ENCODE results near the gene GSTA3. TPM values are rescaled to one million over a fixed set of nuclear protein-coding genes. Genes with fewer than 3 reads are reported as not detected.
"Not testable (repeated sequence)": the region's sequence is repeated elsewhere in the genome, so short reads cannot be mapped to it uniquely, and the experiment has no call there.

The GSTA3 gene
- total and polyA plus RNA-seq, 7 experiments from 2014 or later = not detected

DNA sequence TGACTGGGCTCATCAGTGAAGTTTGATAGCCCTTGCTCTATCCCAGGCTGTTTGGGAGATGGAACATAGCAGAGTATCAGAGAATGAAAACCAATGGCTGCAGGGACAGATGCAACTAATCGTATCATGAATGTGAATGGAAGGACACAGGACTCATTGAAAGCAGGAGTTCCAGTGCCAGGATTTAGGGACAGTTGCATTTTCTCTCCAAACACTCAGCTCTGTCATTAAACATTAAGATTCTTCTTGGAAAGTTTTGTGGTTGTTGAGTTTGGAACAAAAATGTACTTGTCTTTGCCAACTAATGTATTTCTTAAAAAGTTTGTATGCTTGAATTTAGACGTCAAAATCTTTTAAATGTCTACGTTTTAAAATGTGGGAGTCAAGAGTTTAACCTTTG, 37.9 kb downstream of the GSTA3 start:
- Mint-ChIP-seq H3K4me1 (peaks cover 0 to 2% (median 0%) of the 10 kb centered on the region in 7 donors), H3K9me3 (no peaks in the 10 kb centered on the region), H3K27ac (no peak overlapping the region), H3K4me3 (no peak overlapping the region), H3K27me3 (peaks cover 0 to 25% (median 7%) of the 10 kb centered on the region in 5 donors), H3K36me3 (no peaks in the 10 kb centered on the region)
- no peaks in the 10 kb centered on the region for H3K27me3 ChIP-seq (ENCODE audit: control insufficient read depth in 2 of 2, insufficient read depth in 2 of 2, low read length in 2 of 2)
- intact Hi-C loops (cut with micrococcal nuclease) = no loop called here
- ChIA-PET CTCF (no interaction called here), POLR2A (no interaction called here)
- H3K4me3 ChIP-seq (ENCODE audit: low read length) = no peak overlapping the region
- ATAC-seq (no peak), DNase-seq (no peak)
- H3K9me3 ChIP-seq (ENCODE audit: control insufficient read depth in 2 of 3, low read length in 3 of 3) = no peaks in the 10 kb centered on the region
- H3K36me3 ChIP-seq (ENCODE audit: control insufficient read depth in 2 of 3, insufficient read depth in 3 of 3, low read length in 3 of 3) = no peaks in the 10 kb centered on the region
- no peak overlapping the region for H3K27ac ChIP-seq (ENCODE audit: low read depth, low read length)
- H3K4me1 ChIP-seq (ENCODE audit: control insufficient read depth in 2 of 2, insufficient read depth in 2 of 2, low read length in 2 of 2) = no peaks in the 10 kb centered on the region

DNA sequence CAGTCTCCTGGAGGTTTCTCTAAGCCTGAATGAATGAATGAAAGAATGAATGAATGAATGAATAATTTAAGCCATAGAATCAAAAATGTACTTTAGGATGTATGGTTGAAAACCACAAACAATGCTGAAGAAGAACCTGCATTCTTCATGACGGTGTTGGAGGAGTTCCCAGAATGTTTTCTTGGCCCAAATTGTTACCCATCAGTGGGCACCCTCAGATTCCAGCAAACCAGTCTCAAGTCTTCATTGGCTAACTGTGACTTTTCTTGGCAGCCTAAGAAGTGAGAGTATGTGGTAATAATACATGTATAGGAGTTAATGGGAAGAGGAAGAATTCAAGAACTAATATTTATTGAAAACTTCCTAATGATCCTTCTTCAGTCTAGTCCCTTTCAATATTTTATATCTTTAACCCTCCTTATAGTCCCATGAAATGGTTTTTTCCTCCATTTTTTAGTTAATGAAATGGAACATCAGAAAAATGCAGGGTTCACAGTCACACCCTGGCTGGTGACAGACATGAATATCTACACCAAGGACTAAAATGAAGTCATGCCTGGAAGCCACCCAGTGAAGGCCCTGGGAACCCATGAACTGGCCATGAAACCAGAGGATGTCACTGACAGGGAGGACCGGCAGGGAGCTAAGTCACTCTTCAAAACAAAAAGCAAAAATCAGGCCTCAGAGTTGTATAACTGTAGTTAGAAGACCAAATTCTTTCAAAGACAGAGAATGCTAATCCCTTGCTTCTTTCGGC, 39.0 kb downstream of the GSTA3 start:
- H3K9me3 Mint-ChIP-seq; H3K4me1 Mint-ChIP-seq; H3K27me3 ChIP-seq (ENCODE audit: control insufficient read depth in 2 of 2, insufficient read depth in 2 of 2, low read length in 2 of 2); H3K4me1 ChIP-seq (ENCODE audit: control insufficient read depth in 2 of 2, insufficient read depth in 2 of 2, low read length in 2 of 2); CTCF ChIA-PET; H3K36me3 ChIP-seq (ENCODE audit: control insufficient read depth in 2 of 3, insufficient read depth in 3 of 3, low read length in 3 of 3); H3K27ac Mint-ChIP-seq; H3K9me3 ChIP-seq (ENCODE audit: control insufficient read depth in 2 of 3, low read length in 3 of 3); H3K36me3 Mint-ChIP-seq; ATAC-seq; H3K4me3 Mint-ChIP-seq; DNase-seq; H3K4me3 ChIP-seq (ENCODE audit: low read length); intact Hi-C loops (cut with micrococcal nuclease); H3K27ac ChIP-seq (ENCODE audit: low read depth, low read length); POLR2A ChIA-PET: not testable (repeated sequence)
- H3K27me3 Mint-ChIP-seq = peaks cover 0 to 21% (median 7%) of the 10 kb centered on the region in 5 donors

DNA sequence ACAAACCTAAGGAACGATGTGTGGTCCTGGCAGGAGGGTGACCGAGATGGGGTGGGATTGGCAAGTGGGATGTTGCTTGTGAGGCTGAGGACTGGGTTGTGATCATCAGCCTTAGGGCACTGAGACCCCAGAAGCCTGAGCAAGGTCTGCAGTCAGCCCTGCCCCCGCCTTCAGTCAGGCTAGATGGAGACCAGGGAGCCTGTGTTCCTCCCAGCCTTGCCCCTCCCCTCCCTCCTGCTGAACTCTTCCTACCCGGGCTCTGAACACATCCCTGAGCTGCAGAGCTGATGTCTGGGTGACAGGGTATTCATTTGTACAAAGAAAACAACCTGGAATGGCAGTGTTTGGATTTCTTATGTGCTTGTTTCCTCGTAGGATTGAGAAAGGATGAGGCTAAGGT, 40.6 kb downstream of the GSTA3 start:
- H3K4me3 ChIP-seq (ENCODE audit: low read length); H3K4me3 Mint-ChIP-seq; H3K27me3 ChIP-seq (ENCODE audit: control insufficient read depth in 2 of 2, insufficient read depth in 2 of 2, low read length in 2 of 2); H3K4me1 ChIP-seq (ENCODE audit: control insufficient read depth in 2 of 2, insufficient read depth in 2 of 2, low read length in 2 of 2); H3K9me3 ChIP-seq (ENCODE audit: control insufficient read depth in 2 of 3, low read length in 3 of 3); H3K36me3 Mint-ChIP-seq; H3K27ac ChIP-seq (ENCODE audit: low read depth, low read length); CTCF ChIA-PET; intact Hi-C loops (cut with micrococcal nuclease); H3K9me3 Mint-ChIP-seq; ATAC-seq; POLR2A ChIA-PET; DNase-seq; H3K36me3 ChIP-seq (ENCODE audit: control insufficient read depth in 2 of 3, insufficient read depth in 3 of 3, low read length in 3 of 3); H3K4me1 Mint-ChIP-seq; H3K27ac Mint-ChIP-seq: not testable (repeated sequence)
- H3K27me3 Mint-ChIP-seq = peaks cover 0 to 24% (median 6%) of the 10 kb centered on the region in 5 donors

DNA sequence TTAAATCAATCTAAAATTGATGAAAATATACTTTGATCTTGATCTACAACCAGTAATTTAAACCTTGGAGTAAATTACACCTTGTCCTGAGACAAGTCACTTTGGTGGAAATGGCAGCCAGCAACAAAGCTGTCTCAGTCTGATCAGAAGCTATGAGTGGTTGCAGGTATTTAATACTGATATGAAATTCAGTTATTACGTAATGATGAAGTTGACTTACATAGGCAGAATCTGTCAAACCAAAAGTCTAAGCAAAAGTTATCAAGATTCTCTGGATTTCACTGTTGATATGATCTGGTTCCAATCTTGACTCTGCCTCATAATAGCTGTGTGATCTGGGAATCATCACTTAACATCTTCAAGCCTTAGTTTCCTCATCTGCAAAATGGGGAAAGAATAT, 41.3 kb downstream of the GSTA3 start:
- H3K36me3 ChIP-seq (ENCODE audit: control insufficient read depth in 2 of 3, insufficient read depth in 3 of 3, low read length in 3 of 3) = no peaks in the 10 kb centered on the region
- no peak overlapping the region for H3K27ac ChIP-seq (ENCODE audit: low read depth, low read length)
- no peaks in the 10 kb centered on the region for H3K9me3 ChIP-seq (ENCODE audit: control insufficient read depth in 2 of 3, low read length in 3 of 3)
- ATAC-seq (no peak), DNase-seq (no peak)
- H3K27ac Mint-ChIP-seq = no peak overlapping the region
- H3K36me3 Mint-ChIP-seq = no peaks in the 10 kb centered on the region
- H3K27me3 ChIP-seq (ENCODE audit: control insufficient read depth in 2 of 2, insufficient read depth in 2 of 2, low read length in 2 of 2) = no peaks in the 10 kb centered on the region
- H3K4me3 Mint-ChIP-seq = no peak overlapping the region
- ChIA-PET CTCF (no interaction called here), POLR2A (no interaction called here)
- intact Hi-C loops (cut with micrococcal nuclease) = no loop called here
- peaks cover 0 to 4% (median 0%) of the 10 kb centered on the region in 11 donors for H3K9me3 Mint-ChIP-seq
- H3K4me1 ChIP-seq (ENCODE audit: control insufficient read depth in 2 of 2, insufficient read depth in 2 of 2, low read length in 2 of 2) = no peaks in the 10 kb centered on the region
- no peak overlapping the region for H3K4me3 ChIP-seq (ENCODE audit: low read length)
- peaks cover 0 to 24% (median 6%) of the 10 kb centered on the region in 5 donors for H3K27me3 Mint-ChIP-seq
- H3K4me1 Mint-ChIP-seq = no peaks in the 10 kb centered on the region

DNA sequence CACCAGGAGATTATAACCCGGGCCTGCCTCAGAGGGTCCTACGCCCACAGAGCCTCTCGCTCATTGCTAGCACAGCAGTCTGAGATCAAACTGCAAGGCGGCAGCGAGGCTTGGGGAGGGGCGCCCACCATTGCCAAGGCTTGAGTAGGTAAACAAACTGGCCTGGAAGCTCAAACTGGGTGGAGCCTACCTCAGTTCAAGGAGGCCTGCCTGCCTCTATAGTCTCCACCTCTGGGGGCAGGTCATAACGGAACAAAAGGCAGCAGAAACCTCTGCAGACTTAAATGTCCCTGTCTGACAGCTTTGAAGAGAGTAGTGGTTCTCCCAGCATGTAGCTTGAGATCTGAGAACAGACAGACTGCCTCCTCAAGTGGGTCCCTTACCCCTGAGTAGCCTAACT, 48.3 kb downstream of the GSTA3 start:
- H3K27ac Mint-ChIP-seq, H3K9me3 Mint-ChIP-seq, POLR2A ChIA-PET: not testable (repeated sequence)

DNA sequence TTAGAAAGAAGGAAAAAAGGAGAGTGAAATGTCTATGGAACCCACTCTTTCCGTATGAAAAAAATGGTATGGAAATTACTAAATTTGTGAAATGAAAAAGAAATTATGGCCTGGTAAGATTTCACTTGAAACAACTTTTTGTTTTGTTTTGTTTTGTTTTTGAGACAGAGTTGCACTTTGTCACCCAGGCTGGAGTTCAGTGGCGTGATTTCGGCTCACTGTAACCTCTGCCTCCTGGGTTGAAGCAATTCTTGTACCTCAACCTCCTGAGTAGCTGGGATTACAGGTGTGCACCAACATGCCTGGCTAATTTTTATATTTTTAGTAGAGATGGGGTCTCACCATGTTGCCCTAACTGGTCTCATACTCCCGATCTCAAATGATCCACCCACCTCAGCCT, 51.1 kb downstream of the GSTA3 start:
- Mint-ChIP-seq H3K9me3 (peaks cover 0 to 4% (median 0%) of the 10 kb centered on the region in 11 donors), H3K36me3 (peaks cover 0 to 3% (median 0%) of the 10 kb centered on the region in 5 donors), H3K27ac (no peak overlapping the region), H3K27me3 (peaks cover 26 to 60% (median 40%) of the 10 kb centered on the region in 5 donors), H3K4me3 (no peak overlapping the region), H3K4me1 (peaks cover 0 to 3% (median 0%) of the 10 kb centered on the region in 7 donors)
- Histone ChIP-seq H3K4me3 (ENCODE audit: low read length) (no peak overlapping the region), H3K4me1 (ENCODE audit: control insufficient read depth in 2 of 2, insufficient read depth in 2 of 2, low read length in 2 of 2) (no peaks in the 10 kb centered on the region), H3K36me3 (ENCODE audit: control insufficient read depth in 2 of 3, insufficient read depth in 3 of 3, low read length in 3 of 3) (no peaks in the 10 kb centered on the region), H3K27ac (ENCODE audit: low read depth, low read length) (no peak overlapping the region), H3K9me3 (ENCODE audit: control insufficient read depth in 2 of 3, low read length in 3 of 3) (no peaks in the 10 kb centered on the region), H3K27me3 (ENCODE audit: control insufficient read depth in 2 of 2, insufficient read depth in 2 of 2, low read length in 2 of 2) (peaks cover 0 to 8% of the 10 kb centered on the region in 2 donors)
- no peak for ATAC-seq
- POLR2A ChIA-PET = no interaction called here
- intact Hi-C loops (cut with micrococcal nuclease) = no loop called here
- DNase-seq = no peak
- CTCF ChIA-PET = no interaction called here

More for the DNA sequence above, 48.3 kb downstream of the GSTA3 start:
- H3K4me3 Mint-ChIP-seq; H3K4me1 ChIP-seq (ENCODE audit: control insufficient read depth in 2 of 2, insufficient read depth in 2 of 2, low read length in 2 of 2); H3K27ac ChIP-seq (ENCODE audit: low read depth, low read length); H3K9me3 ChIP-seq (ENCODE audit: control insufficient read depth in 2 of 3, low read length in 3 of 3); intact Hi-C loops (cut with micrococcal nuclease); CTCF ChIA-PET; H3K36me3 ChIP-seq (ENCODE audit: control insufficient read depth in 2 of 3, insufficient read depth in 3 of 3, low read length in 3 of 3); H3K4me3 ChIP-seq (ENCODE audit: low read length); H3K4me1 Mint-ChIP-seq; ATAC-seq; DNase-seq; H3K36me3 Mint-ChIP-seq; H3K27me3 ChIP-seq (ENCODE audit: control insufficient read depth in 2 of 2, insufficient read depth in 2 of 2, low read length in 2 of 2): not testable (repeated sequence)
- H3K27me3 Mint-ChIP-seq = peaks cover 10 to 44% (median 22%) of the 10 kb centered on the region in 5 donors

DNA sequence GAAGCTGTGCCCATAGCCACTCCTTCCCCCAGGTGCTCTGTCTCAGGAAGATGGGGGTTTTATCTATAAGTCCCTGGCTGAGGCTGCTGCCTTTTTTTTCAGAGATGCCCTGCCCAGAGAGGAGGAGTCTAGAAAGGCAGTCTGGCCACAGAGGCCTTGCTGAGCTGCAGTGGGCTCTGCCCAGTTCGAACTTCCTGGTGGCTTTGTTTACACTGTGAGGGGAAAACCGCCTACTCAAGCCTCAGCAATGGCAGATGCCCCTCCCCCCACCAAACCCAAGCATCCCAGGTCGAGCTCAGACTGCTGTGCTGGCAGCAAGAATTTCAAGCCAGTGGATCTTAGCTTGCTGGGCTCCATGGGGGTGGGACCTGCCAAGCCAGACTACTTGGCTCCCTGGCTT, 53.4 kb downstream of the GSTA3 start:
- H3K4me1 ChIP-seq (ENCODE audit: control insufficient read depth in 2 of 2, insufficient read depth in 2 of 2, low read length in 2 of 2); H3K27ac ChIP-seq (ENCODE audit: low read depth, low read length); H3K4me1 Mint-ChIP-seq; POLR2A ChIA-PET; H3K36me3 Mint-ChIP-seq; H3K27me3 ChIP-seq (ENCODE audit: control insufficient read depth in 2 of 2, insufficient read depth in 2 of 2, low read length in 2 of 2); H3K36me3 ChIP-seq (ENCODE audit: control insufficient read depth in 2 of 3, insufficient read depth in 3 of 3, low read length in 3 of 3); H3K4me3 Mint-ChIP-seq; H3K9me3 ChIP-seq (ENCODE audit: control insufficient read depth in 2 of 3, low read length in 3 of 3); DNase-seq; H3K9me3 Mint-ChIP-seq; ATAC-seq; H3K4me3 ChIP-seq (ENCODE audit: low read length); intact Hi-C loops (cut with micrococcal nuclease); H3K27ac Mint-ChIP-seq: not testable (repeated sequence)
- H3K27me3 Mint-ChIP-seq = peaks cover 40 to 61% (median 53%) of the 10 kb centered on the region in 5 donors
- CTCF ChIA-PET = interaction anchor here (0.6 kb wide), 1 partner anchor 21 kb away, joined by 3 read pairs; no protein-coding TSS in a partner anchor
